GM21619 (cell line): Measurements from ENCODE around the gene PDIA4.
"Not testable (repeated sequence)": the region's sequence is repeated elsewhere in the genome, so short reads cannot be mapped to it uniquely, and the experiment has no call there.

Experiments
- ATAC-seq: cut with Tn5 transposase; IDR thresholded peaks from one replicate; pipeline ENCODE4 v1.9.1; 2021; ENCODE audit not compliant: unreplicated experiment

The PDIA4 gene

GRCh38 chr7:149038641-149039040 is 10.3 kb upstream of the PDIA4 start:
- not testable (repeated sequence) for ATAC-seq

GRCh38 chr7:149036676-149037075 is 8.4 kb upstream of the PDIA4 start:
- no peak for ATAC-seq

- ATAC-seq, result no peak
These were observed 3.1 kb upstream of the PDIA4 start for GRCh38 chr7:149031353-149031910.

- not testable (repeated sequence) for ATAC-seq
These were observed 2.1 kb upstream of the PDIA4 start for GRCh38 chr7:149030439-149030838.

- ATAC-seq, result no peak
These were observed 527 bp downstream of the PDIA4 start for GRCh38 chr7:149027611-149028345.

DNA sequence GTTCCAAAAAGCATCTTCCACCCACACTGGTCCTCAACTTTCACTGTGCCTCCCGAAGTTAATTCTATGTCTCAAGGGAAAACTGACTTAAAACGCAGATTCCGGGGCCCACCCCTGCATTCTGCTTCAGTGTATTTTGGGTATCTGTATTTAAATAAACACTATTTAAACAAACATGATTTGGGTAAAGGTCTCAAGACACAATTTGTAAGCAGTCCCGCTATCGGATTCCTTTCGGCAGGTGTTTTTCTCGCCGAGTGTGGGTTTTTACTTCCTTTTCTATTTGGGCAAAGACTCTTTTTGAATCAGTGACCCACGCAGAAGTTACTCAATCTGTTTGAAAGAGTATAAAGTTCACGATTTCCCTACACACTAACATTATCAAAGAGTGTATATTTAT is 1.2 kb downstream of the PDIA4 start:
- ATAC-seq, result no peak

- ATAC-seq, result no peak
These were observed 4.6 kb downstream of the PDIA4 start for GRCh38 chr7:149023662-149024061.

DNA sequence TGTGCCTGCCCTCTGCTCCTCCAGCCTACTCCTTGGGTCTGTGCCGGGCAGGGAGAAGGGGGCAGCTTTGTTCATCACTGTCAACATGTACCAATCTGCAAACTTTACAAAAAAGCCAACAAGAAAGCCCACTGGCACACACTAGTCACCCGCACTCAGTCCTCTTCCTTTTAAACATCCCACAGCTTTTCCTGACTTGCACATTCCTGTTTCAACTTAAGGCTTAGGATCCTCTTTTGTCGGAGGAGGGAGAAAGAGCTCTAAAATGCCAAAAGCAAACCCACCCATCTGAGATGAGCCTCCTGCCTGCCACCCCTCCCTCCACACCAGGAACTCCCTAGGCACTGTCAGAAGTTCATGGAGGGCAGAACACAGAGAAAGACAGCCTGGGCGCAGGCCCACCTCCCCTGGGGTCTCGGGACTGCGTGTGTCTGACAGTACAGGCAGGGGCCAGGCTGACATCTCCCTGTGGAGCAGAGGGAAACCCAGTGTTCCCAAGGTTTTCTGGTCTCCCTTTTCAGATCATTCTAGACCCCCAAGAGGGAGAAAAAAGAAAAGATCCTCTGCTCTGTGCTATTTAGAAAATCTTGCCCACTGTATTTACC is 5.4 kb downstream of the PDIA4 start:
- no peak for ATAC-seq

DNA sequence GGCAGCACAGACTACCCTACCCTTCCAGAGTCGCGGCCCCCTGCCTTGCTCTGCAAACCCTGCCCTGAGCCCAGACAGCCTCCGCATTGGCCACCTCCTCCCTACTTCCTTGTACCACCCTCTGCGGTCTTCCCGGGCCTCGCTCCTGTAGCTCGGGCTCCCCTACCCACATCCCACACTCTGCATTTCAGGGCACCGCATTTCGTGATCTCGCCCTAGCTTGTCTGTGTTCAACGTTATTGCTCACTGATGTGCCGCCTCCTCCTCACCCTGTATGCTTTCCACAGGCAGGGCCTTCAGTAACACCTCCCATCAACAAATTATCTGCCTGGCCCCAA is 6.6 kb downstream of the PDIA4 start:
- no peak for ATAC-seq

DNA sequence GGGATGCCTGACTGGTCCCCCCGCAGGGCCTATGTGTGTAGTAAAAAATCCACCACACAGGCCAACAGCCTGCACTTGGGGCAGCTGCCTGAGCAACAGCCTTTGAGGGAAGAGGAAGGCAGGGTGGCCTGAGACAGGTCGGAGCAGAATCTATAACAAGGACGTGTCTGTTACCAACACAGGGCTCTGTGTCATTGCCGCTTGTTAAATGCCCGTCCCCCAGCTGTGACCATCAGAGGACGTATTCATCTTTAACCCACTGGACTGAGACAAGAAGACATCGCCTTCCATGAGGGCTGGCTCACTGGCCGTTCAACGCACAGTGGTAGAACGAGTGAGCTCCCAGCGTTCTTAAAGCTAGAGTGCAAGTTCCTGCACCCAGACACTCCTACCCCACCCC is 7.8 kb downstream of the PDIA4 start:
- no peak for ATAC-seq

GRCh38 chr7:149016876-149017275 is 11.4 kb downstream of the PDIA4 start:
- no peak for ATAC-seq

- ATAC-seq, result no peak
These were observed 14.0 kb downstream of the PDIA4 start for GRCh38 chr7:149014309-149014708.

- ATAC-seq, result no peak
These were observed 14.4 kb downstream of the PDIA4 start for GRCh38 chr7:149013876-149014275.

GRCh38 chr7:149012730-149013129 is 15.6 kb downstream of the PDIA4 start:
- not testable (repeated sequence) for ATAC-seq

GRCh38 chr7:149011491-149011890 is 16.8 kb downstream of the PDIA4 start:
- ATAC-seq, result no peak

GRCh38 chr7:149010451-149010850 is 17.9 kb downstream of the PDIA4 start:
- no peak for ATAC-seq

- ATAC-seq, result no peak
These were observed 18.8 kb downstream of the PDIA4 start for GRCh38 chr7:149009527-149009926.

DNA sequence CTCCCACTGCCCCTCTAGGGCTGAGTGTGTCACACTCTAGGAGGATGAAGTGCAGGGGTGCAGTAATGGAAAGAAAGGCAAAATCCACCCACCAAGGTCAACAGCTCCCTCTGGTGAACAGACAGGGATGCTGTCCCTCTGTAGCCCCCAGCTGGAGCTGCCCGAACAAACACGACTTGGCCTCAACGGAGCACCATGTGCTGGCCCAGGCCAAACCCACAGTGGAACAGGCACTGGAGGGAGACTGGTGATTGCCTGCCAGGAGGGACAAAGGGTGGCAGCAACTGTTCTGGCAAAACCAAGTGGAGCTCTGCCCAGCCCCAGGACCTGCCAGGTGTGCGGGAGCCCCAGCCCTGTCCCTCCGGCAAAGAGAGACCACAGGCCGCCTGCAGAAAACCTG is 20.7 kb downstream of the PDIA4 start:
- ATAC-seq, result no peak

GRCh38 chr7:149007146-149007545 is 21.2 kb downstream of the PDIA4 start:
- ATAC-seq, result no peak

- no peak for ATAC-seq
These were observed 22.0 kb downstream of the PDIA4 start for GRCh38 chr7:149006345-149006725.

GRCh38 chr7:149005427-149006344 is 22.6 kb downstream of the PDIA4 start:
- ATAC-seq, result peak; percentile 82
